ENCODE measurements around the gene BABAM2.

BABAM2 gene

GRCh38 chr2:28347193-28347592 lies 456.7 kb downstream of the BABAM2 start:
- no peak overlapping the region for H3K4me3 ChIP-seq (replicated peaks in 1 of 2; ENCODE audit: low read depth in 2 of 2, low read length in 2 of 2)
- TF ChIP-seq CTCF (IDR thresholded peaks at IDR 0.05; ENCODE audit: low read depth, low read length), result no peak
- no peak for DNase-seq (ENCODE audit: low read depth in 2 of 2)

DNA sequence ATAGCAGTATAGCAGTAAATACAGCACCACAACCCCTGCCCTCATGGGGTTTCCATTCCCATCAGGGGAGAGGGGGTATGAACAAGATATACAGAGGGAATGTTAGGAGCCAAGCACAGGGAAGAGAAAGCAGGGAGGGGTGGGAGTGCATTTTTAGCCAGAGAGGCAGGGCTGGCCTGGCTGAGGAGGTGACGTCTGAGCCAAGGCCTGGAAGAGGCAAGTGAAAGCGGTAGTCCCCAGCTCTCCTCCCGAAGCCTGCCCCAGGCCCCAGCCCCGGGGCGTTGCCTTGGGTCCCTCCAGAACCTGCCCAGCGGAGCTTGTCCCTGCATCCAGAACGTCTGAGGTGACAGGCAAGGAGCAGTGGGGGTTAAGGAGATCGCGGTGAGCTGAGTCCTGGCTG lies 457.1 kb downstream of the BABAM2 start:
- H3K4me3 ChIP-seq (replicated peaks in 1 of 2; ENCODE audit: low read depth in 2 of 2, low read length in 2 of 2), result no peak overlapping the region
- no peak for TF ChIP-seq CTCF (IDR thresholded peaks at IDR 0.05; ENCODE audit: low read depth, low read length)
- DNase-seq (ENCODE audit: low read depth in 2 of 2), result no peak

GRCh38 chr2:28348149-28348567 lies 457.6 kb downstream of the BABAM2 start:
- no peak overlapping the region for H3K4me3 ChIP-seq (replicated peaks in 1 of 2; ENCODE audit: low read depth in 2 of 2, low read length in 2 of 2)
- no peak for DNase-seq (ENCODE audit: low read depth in 2 of 2)

DNA sequence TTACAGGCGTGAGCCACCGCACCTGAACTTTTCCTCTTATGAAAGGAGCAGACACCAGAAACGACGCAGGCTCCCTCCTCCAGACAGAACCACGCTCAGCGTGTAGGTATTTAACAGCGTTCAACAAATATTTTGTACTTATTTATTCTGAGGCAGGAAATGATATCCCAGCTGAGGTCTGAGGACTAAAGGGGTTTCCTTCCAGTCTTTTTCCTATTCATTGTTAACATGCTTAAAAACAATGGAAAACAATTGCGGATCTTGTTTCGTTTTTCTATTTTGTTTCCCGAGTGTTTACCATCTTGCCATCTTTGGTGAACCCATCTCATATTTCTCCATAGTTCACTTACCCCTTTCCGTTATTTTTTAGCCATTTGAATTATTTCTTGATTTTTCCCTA lies 458.4 kb downstream of the BABAM2 start:
- no peak for TF ChIP-seq CTCF (IDR thresholded peaks at IDR 0.05; ENCODE audit: low read depth, low read length)
- no peak overlapping the region for H3K4me3 ChIP-seq (replicated peaks in 1 of 2; ENCODE audit: low read depth in 2 of 2, low read length in 2 of 2)
- DNase-seq (ENCODE audit: low read depth in 2 of 2), result no peak

More at GRCh38 chr2:28348149-28348567, 457.6 kb downstream of the BABAM2 start:
- no peak for TF ChIP-seq CTCF (IDR thresholded peaks at IDR 0.05; ENCODE audit: low read depth, low read length)

- no peak for TF ChIP-seq CTCF (IDR thresholded peaks at IDR 0.05; ENCODE audit: low read depth, low read length)
- no peak for DNase-seq (ENCODE audit: low read depth in 2 of 2)
- H3K4me3 ChIP-seq (replicated peaks in 1 of 2; ENCODE audit: low read depth in 2 of 2, low read length in 2 of 2), result no peak overlapping the region
Measured at GRCh38 chr2:28349546-28350165, 459.1 kb downstream of the BABAM2 start.

DNA sequence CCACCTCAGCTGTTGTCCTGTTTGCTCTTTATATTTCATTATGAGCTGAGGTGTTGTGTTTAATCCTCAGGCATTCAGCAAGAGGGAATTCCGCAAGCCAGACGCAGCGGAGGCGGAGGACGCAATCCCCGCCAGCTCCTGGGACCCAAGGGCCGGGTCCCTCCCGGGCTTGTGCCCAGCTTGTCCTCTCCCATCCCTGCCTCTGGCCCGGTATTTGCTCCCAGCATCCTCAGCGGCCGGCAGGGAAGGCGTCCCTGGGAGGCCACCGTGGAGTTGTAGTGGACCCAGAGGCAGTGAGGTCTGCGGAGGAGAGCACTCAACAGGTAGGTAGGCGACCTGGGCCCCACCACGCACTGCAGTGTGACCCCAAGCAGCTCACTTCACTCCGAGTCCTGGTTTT lies 459.7 kb downstream of the BABAM2 start:
- DNase-seq (ENCODE audit: low read depth in 2 of 2), result no peak
- no peak overlapping the region for H3K4me3 ChIP-seq (replicated peaks in 1 of 2; ENCODE audit: low read depth in 2 of 2, low read length in 2 of 2)
- TF ChIP-seq CTCF (IDR thresholded peaks at IDR 0.05; ENCODE audit: low read depth, low read length), result no peak

DNA sequence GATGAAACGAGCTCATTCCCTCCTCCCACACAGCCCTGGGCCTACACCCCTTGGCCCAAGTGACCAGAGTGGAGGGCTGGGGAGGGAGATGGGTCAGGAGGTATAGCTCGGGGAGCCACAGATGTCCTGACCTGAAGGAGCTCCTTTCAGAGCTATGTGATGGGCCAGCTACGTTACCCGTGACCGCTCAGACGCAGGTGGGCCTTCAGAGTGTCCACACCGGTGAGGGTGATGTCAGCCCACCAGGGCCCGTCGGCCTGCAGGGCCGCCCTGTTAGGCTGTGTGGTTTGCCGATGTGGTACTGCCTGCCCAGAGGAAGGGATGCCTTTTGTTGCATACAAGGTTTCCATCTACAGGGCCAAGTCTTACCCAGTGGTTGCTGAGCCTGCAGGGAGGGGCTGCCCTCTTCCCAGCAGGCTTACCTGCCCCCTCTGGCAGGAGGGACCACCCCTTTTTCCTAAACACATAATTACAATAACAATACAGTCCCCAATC lies 460.3 kb downstream of the BABAM2 start:
- H3K4me3 ChIP-seq (replicated peaks in 1 of 2; ENCODE audit: low read depth in 2 of 2, low read length in 2 of 2), result no peak overlapping the region
- no peak for DNase-seq (ENCODE audit: low read depth in 2 of 2)
- no peak for TF ChIP-seq CTCF (IDR thresholded peaks at IDR 0.05; ENCODE audit: low read depth, low read length)

All from cardiac fibroblast (primary cell).